Activated T-helper 1 cell treated with Interleukin-2 at 50 U/mL for 16 hours (primary cell): ENCODE data around the gene ZNRF1.

ENCODE experiments used
- DNase-seq: peaks from one replicate; pipeline ENCODE4 v3.0.0-alpha.2; 2020; ENCODE audit warnings: low read depth

The ZNRF1 gene

GRCh38 chr16:75160386-75160785 is 161.6 kb downstream of the ZNRF1 start:
- no peak for DNase-seq
